GM12801 (cell line): ENCODE data around the gene EXD3.

Experiments
- CTCF ChIP-seq: IDR thresholded peaks from one replicate; pipeline ENCODE4 v1.5.1; 2011; ENCODE audit warnings: control low read depth; ENCODE audit not compliant: insufficient read length; ENCODE audit errors: extremely low read depth

Gene EXD3

GRCh38 chr9:137437691-137438590 is 15.0 kb upstream of the EXD3 start:
- no peak for TF ChIP-seq CTCF

- TF ChIP-seq CTCF: no peak
These were observed 14.0 kb upstream of the EXD3 start for GRCh38 chr9:137436761-137437600.

- no peak for TF ChIP-seq CTCF
These were observed 13.2 kb upstream of the EXD3 start for GRCh38 chr9:137435980-137436760.

GRCh38 chr9:137435381-137435891 is 12.5 kb upstream of the EXD3 start:
- no peak for TF ChIP-seq CTCF

GRCh38 chr9:137434498-137435380 is 11.8 kb upstream of the EXD3 start:
- TF ChIP-seq CTCF: no peak

DNA sequence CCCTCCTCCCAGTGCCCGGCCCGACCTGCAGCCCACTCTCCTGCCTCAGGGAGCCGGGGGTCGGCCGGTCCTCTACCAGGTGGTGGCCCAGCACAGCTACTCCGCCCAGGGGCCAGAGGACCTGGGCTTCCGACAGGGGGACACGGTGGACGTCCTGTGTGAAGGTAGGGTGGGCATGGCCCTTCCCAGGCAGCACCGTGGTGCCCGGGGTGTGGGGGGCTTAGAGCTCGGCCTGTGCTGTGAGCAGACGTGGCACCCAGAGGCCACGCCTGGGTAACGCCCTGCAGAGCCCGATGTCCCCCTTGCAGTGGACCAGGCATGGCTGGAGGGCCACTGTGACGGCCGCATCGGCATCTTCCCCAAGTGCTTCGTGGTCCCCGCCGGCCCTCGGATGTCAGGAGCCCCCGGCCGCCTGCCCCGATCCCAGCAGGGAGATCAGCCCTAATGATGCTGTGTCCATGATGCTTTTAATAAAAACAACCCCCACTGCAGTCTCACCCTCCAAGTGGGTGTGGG is 11.0 kb upstream of the EXD3 start:
- no peak for TF ChIP-seq CTCF
